NCI-H460 (cell line): Measurements from ENCODE around the gene PBXIP1. TPM values are rescaled to one million over a fixed set of nuclear protein-coding genes. Genes with fewer than 3 reads are reported as not detected.

Experiments
- DNase-seq: peaks from one replicate; pipeline ENCODE4 v3.0.0-alpha.2; 2016; ENCODE audit warnings: low read depth; ENCODE audit errors: extremely low read depth
- small RNA-seq, 2 experiments: library from RNA; depleted of rRNA; stranded (forward); fragments of <200 nt; gene quantifications; one replicate each; pipeline ENCODE3, GENCODE V24; 2014
- total RNA-seq: library from RNA; depleted of rRNA; stranded (reverse); fragments of >200 nt; shearing (Covaris generic); gene quantifications from 2 replicates; pipeline ENCODE4 v1.2.3, GENCODE V29; 2014; rRNA removed

Gene PBXIP1
- total RNA-seq, 1 experiment from 2014 or later = 25.6 TPM

GRCh38 chr1:154902938-154903566 lies 52.8 kb downstream of the PBXIP1 start:
- no peak for DNase-seq

- DNase-seq = no peak
These were observed 54.3 kb downstream of the PBXIP1 start for GRCh38 chr1:154901591-154901990.

DNA sequence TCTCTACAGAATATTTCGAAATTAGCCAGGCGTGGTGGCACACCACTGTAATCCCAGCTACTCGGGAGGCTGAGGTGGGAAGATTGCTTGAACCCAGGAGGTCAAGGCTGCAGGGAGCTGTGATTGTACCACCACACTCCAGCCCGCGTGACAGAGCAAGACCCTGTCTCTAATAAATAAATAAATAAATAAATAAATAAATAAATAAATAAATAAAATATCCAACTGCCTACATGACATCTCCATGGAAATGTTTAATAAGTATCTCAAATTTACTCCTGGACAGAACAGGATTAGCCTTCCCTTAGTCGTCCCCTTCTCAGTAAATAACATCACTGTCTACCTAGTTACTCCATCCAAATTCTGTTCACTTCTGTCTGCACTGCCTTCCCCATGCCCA lies 56.9 kb downstream of the PBXIP1 start:
- DNase-seq = no peak

DNA sequence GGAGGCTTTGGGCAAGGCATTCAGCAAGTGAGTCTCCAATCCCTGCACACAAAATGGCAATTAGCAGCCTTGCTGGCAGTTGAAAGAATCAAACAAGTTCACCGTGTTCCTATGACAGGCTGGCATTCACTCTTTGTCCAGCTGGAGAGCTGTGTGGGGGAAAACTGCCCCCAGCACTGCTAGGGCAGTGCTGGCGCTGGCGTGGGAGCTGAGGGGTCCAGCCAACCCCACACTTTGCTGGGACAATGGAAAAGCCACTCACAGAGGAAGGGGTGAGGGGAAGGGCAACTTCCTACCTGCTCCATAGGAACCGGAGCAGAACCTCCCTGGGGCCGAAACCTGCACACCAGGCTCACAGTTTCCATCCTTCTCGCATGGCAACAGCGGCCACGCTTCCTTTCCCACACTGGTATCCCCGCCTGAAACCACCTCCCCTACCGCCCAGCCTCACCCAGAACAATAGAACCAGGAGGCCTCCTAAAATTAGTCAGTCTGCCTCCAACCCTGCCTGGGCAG lies 59.1 kb downstream of the PBXIP1 start:
- no peak for DNase-seq

DNA sequence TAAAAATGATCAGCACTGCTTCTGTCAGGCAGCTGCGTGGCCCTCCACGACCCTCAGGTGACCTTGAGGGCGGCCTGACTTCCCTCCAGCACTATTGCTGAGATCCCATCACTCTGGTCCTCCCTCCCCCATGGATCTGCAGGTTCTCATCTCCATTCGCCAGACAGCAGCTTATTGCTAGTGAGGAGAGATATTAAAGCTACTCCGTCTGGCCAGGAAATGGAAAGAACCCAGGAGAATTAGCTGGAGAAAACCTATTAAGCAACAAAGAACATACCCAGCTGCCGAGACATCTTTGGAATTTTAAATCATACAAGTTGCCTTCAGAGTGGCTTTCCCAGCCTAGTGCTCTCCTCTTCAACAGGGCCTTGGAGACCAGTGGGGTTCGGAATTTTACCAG lies 60.1 kb downstream of the PBXIP1 start:
- no peak for DNase-seq

Small RNAs within 50 kb of the gene (small RNA-seq; reads per million reads assigned to genes)
- gene MIR4258 (0 reads per million in 2 experiments), gene RF00017 (0 reads per million in 2 experiments)

Other genes with a start within 250 kb of the PBXIP1 start
- 0.40 and 0.61 TPM in 2 replicates for gene KCNN3, start 85.8 kb downstream of the PBXIP1 start, total RNA-seq
- gene PMVK, start 19.4 kb downstream of the PBXIP1 start, total RNA-seq = 9.7 and 14.0 TPM in 2 replicates
- 33.5 and 34.0 TPM in 2 replicates for gene PYGO2, start 5.7 kb upstream of the PBXIP1 start, total RNA-seq
- gene SHC1, start 14.6 kb upstream of the PBXIP1 start, total RNA-seq = 382 and 411 TPM in 2 replicates
- 585 and 634 TPM in 2 replicates for gene CKS1B, start 18.6 kb upstream of the PBXIP1 start, total RNA-seq
- gene FLAD1, start 27.2 kb upstream of the PBXIP1 start, total RNA-seq = 60.4 and 68.0 TPM in 2 replicates
- gene LENEP, start 37.5 kb upstream of the PBXIP1 start, total RNA-seq = 0.84 TPM in 1 of 2 replicates, not detected in the other
- gene ZBTB7B, start 46.7 kb upstream of the PBXIP1 start, total RNA-seq = 52.8 and 68.3 TPM in 2 replicates
- 0.45 and 1.6 TPM in 2 replicates for gene DCST2, start 77.7 kb upstream of the PBXIP1 start, total RNA-seq
- gene DCST1, start 77.7 kb upstream of the PBXIP1 start, total RNA-seq = not detected in 2 replicates
- gene ADAM15, start 95.2 kb upstream of the PBXIP1 start, total RNA-seq = 216 and 231 TPM in 2 replicates
- 12.1 TPM in 2 replicates for gene EFNA4, start 107.6 kb upstream of the PBXIP1 start, total RNA-seq
- 10.1 and 12.6 TPM in 2 replicates for gene EFNA3, start 122.7 kb upstream of the PBXIP1 start, total RNA-seq
- gene EFNA1, start 171.8 kb upstream of the PBXIP1 start, total RNA-seq = 18.1 and 22.3 TPM in 2 replicates
- gene SLC50A1, start 179.8 kb upstream of the PBXIP1 start, total RNA-seq = 49.7 and 53.4 TPM in 2 replicates
- 49.8 and 50.9 TPM in 2 replicates for gene DPM3, start 184.4 kb upstream of the PBXIP1 start, total RNA-seq
- 454 and 476 TPM in 2 replicates for gene KRTCAP2, start 217.2 kb upstream of the PBXIP1 start, total RNA-seq
- 0.27 and 0.43 TPM in 2 replicates for gene TRIM46, start 217.8 kb upstream of the PBXIP1 start, total RNA-seq